ENCODE results near the gene IGSF21.

GRCh38 chr1:18217398-18218043 is 109.9 kb downstream of the IGSF21 start:
- TF ChIP-seq CTCF (IDR thresholded peaks at IDR 0.05) = peak in 2 of 12 donors; percentile 11 to 22
- TF ChIP-seq POLR2A (IDR thresholded peaks at IDR 0.05) = no peak
